Transverse colon (tissue), 4 donors: ENCODE measurements around the gene GAPDHS. TPM values are rescaled to one million over a fixed set of nuclear protein-coding genes. Genes with fewer than 3 reads are reported as not detected.

Experiments
- DNase-seq: peaks from one replicate; pipeline ENCODE4 v3.0.0-alpha.2; 2019
- H3K27ac ChIP-seq, 4 donors: fragments of 200-600 bp; sonication (generic); 2 replicates each; pipeline ENCODE4 v1.5.1; 2016 to 2018; ENCODE audit warnings: inconsistent platforms in 4 of 4
- H3K27me3 ChIP-seq: fragments of 200-600 bp; sonication (generic); 2 replicates; pipeline ENCODE4 v1.5.1; 2017; ENCODE audit warnings: inconsistent platforms
- H3K36me3 ChIP-seq, 4 donors: fragments of 200-600 bp; sonication (generic); 2 replicates each; pipeline ENCODE4 v1.5.1; 2017 to 2019; ENCODE audit warnings: inconsistent platforms in 4 of 4
- H3K4me1 ChIP-seq, 4 donors: fragments of 200-600 bp; sonication (generic); 2 replicates each; pipeline ENCODE4 v1.5.1; 2017 to 2020; ENCODE audit warnings: inconsistent platforms in 4 of 4
- H3K4me3 ChIP-seq, 4 donors: fragments of 200-600 bp; sonication (generic); 1 replicate in 1 of 4; 2 replicates in 3 of 4; pipeline versions ENCODE4 v1.5.1 to v1.6.1; 2017 to 2019; ENCODE audit warnings: inconsistent platforms in 4 of 4
- H3K9me3 ChIP-seq, 2 donors: fragments of 200-600 bp; sonication (generic); 2 replicates each; pipeline ENCODE4 v1.5.1; 2017 to 2019; ENCODE audit warnings: inconsistent platforms in 2 of 2
- CTCF ChIP-seq, 5 experiments: fragments of 200-600 bp in 3 of 5; fragments of 450-650 bp in 2 of 5; sonication (generic) in 3 of 5; IDR thresholded peaks; 1 replicate in 2 of 5; 2 replicates in 3 of 5; pipeline ENCODE4 v1.5.1; 2016 to 2017; ENCODE audit warnings: antibody characterized with exemption in 5 of 5, inconsistent platforms in 3 of 5, mild to moderate bottlenecking in 2 of 5, moderate library complexity in 1 of 5
- EP300 ChIP-seq: sonication (generic); formaldehyde crosslinking; IDR thresholded peaks from one replicate; pipeline ENCODE4 v1.6.1; 2017; ENCODE audit warnings: antibody characterized with exemption, low read depth
- POLR2A ChIP-seq: fragments of 450-650 bp; IDR thresholded peaks from one replicate; pipeline ENCODE4 v1.6.1; 2016; ENCODE audit warnings: antibody characterized with exemption, mild to moderate bottlenecking, moderate library complexity
- POLR2AphosphoS5 ChIP-seq, 3 donors: sonication (generic); formaldehyde crosslinking; IDR thresholded peaks; one replicate each; pipeline ENCODE4 v1.6.1; 2016; ENCODE audit warnings: antibody characterized with exemption in 3 of 3
- WGBS, 2 donors: methylation state at CpG; one replicate each; pipeline ENCODE4 v1.1.5; 2018; ENCODE audit warnings: low coverage in 1 of 2; 5-methylcytosine and 5-hydroxymethylcytosine counted together
- in situ Hi-C, 4 donors: fragments of 200-750 bp; cut with MboI; loops; one replicate each; pipeline versions ENCODE4 v1.15.0 to v1.15.1; 2017; ENCODE audit warnings: low sequenced_read_pairs in 3 of 4, low pct_ligation_motif_present in 1 of 4, low pct_unique_long_range_greater_than_20kb in 1 of 4
- intact Hi-C: fragments of 100-400 bp; cut with DNase I; formaldehyde crosslinking; loops from one replicate; pipeline ENCODE4 v1.15.1; 2023; ENCODE audit warnings: low total_unique reads
- total RNA-seq, 4 donors: library from RNA; depleted of rRNA; stranded (reverse); fragments of >200 nt; gene quantifications; one replicate each; pipeline ENCODE4 v1.1.0, GENCODE V29; 2016

The GAPDHS gene
- total RNA-seq, 4 donors from 2014 or later: not detected

- Histone ChIP-seq H3K27me3 (peaks cover 59% of the 10 kb centered on the region), H3K36me3 (no peaks in the 10 kb centered on the region), H3K4me3 (no peak within 1 kb of the TSS), H3K4me1 (peaks cover 0 to 20% (median 9%) of the 10 kb centered on the region in 4 donors), H3K27ac (no peak within 1 kb of the TSS), H3K9me3 (no peaks in the 10 kb centered on the region)
- DNase-seq: no peak
- intact Hi-C loops: no loop called here
- in situ Hi-C loops: no loop called here
- TF ChIP-seq POLR2A (no peak), EP300 (no peak), POLR2AphosphoS5 (IDR thresholded peaks at IDR 0.05) (no peak)
- WGBS, 2 donors: 36% methylated on average over 15 of the region's 15 CpGs; no CpG with 5 or more reads in 1 of the 2 donors
Measured at GRCh38 chr19:35513628-35514281, 19.5 kb upstream of the GAPDHS start, which contains the start of gene DMKN. Gene DMKN (minus strand): TSS chr19:35513649. CDS start chr19:35513475, 174 bp downstream.

- Histone ChIP-seq H3K4me1 (peaks cover 0 to 14% (median 7%) of the 10 kb centered on the region in 4 donors), H3K27me3 (peaks cover 53% of the 10 kb centered on the region), H3K27ac (no peak overlapping the region), H3K9me3 (no peaks in the 10 kb centered on the region), H3K4me3 (no peak overlapping the region), H3K36me3 (no peaks in the 10 kb centered on the region)
- in situ Hi-C loops (no loop called here), intact Hi-C loops (no loop called here)
- 32 to 58% methylated on average over 2 to 19 of the region's 20 CpGs for WGBS, 2 donors
- no peak for DNase-seq
- TF ChIP-seq EP300: no peak
- TF ChIP-seq CTCF (IDR thresholded peaks at IDR 0.05): no peak
- TF ChIP-seq POLR2AphosphoS5 (IDR thresholded peaks at IDR 0.05): no peak
- no peak for TF ChIP-seq POLR2A
Measured at GRCh38 chr19:35514282-35514809, 18.9 kb upstream of the GAPDHS start.

- H3K9me3 ChIP-seq: no peaks in the 10 kb centered on the region
- 71 to 76% methylated on average over 2 to 3 of the region's 3 CpGs for WGBS, 2 donors
- no peak for TF ChIP-seq POLR2AphosphoS5 (IDR thresholded peaks at IDR 0.05)
- no peak for TF ChIP-seq CTCF (IDR thresholded peaks at IDR 0.05)
- TF ChIP-seq EP300: no peak
- TF ChIP-seq POLR2A: no peak
- H3K27ac ChIP-seq: no peak overlapping the region
- DNase-seq: no peak
- peaks cover 34% of the 10 kb centered on the region for H3K27me3 ChIP-seq
- no peak overlapping the region for H3K4me3 ChIP-seq
- in situ Hi-C loops: no loop called here
- intact Hi-C loops: no loop called here
- no peaks in the 10 kb centered on the region for H3K4me1 ChIP-seq
- H3K36me3 ChIP-seq: no peaks in the 10 kb centered on the region
Measured at GRCh38 chr19:35516310-35516709, 16.9 kb upstream of the GAPDHS start.

- in situ Hi-C loops: no loop called here
- no peaks in the 10 kb centered on the region for H3K4me1 ChIP-seq
- 91 to 100% methylated on average over 1 to 2 of the region's 2 CpGs for WGBS, 2 donors
Measured at GRCh38 chr19:35517342-35517741, 15.9 kb upstream of the GAPDHS start.

More at GRCh38 chr19:35517342-35517741, 15.9 kb upstream of the GAPDHS start:
- TF ChIP-seq POLR2AphosphoS5 (IDR thresholded peaks at IDR 0.05) (no peak), POLR2A (no peak), EP300 (no peak), CTCF (IDR thresholded peaks at IDR 0.05) (no peak)
- intact Hi-C loops: no loop called here
- Histone ChIP-seq H3K36me3 (no peaks in the 10 kb centered on the region), H3K4me3 (no peak overlapping the region), H3K27me3 (peaks cover 24% of the 10 kb centered on the region), H3K9me3 (no peaks in the 10 kb centered on the region), H3K27ac (no peak overlapping the region)
- no peak for DNase-seq
